Central memory CD8-positive, alpha-beta T cell (primary cell): ENCODE data around the gene KCNIP4.
"Not testable (repeated sequence)": the region's sequence is repeated elsewhere in the genome, so short reads cannot be mapped to it uniquely, and the experiment has no call there.

Experiments used
- ATAC-seq: fragments of 150-1000 bp; cut with Tn5 transposase; replicated peaks from 2 replicates; pipeline ENCODE4 v1.10.0; 2022; ENCODE audit warnings: mild to moderate bottlenecking, moderate FRiP score, moderate number of reproducible peaks; ENCODE audit not compliant: poor library complexity, severe bottlenecking; ENCODE audit errors: extremely low read depth
- DNase-seq, 2 donors: peaks; one replicate each; pipeline ENCODE4 v3.0.0; 2021; ENCODE audit warnings: low spot score in 2 of 2
- H3K27ac Mint-ChIP-seq: one replicate; pipeline ENCODE4 v1.8.0; 2022; ENCODE audit warnings: low read depth, mild to moderate bottlenecking, moderate library complexity, mixed read lengths
- H3K27me3 Mint-ChIP-seq: one replicate; pipeline ENCODE4 v1.8.0; 2022; ENCODE audit warnings: mixed read lengths
- H3K36me3 Mint-ChIP-seq: one replicate; pipeline ENCODE4 v1.8.0; 2022; ENCODE audit warnings: mild to moderate bottlenecking, moderate library complexity, mixed read lengths; ENCODE audit not compliant: insufficient read depth
- H3K4me1 Mint-ChIP-seq: one replicate; pipeline ENCODE4 v1.8.0; 2022; ENCODE audit warnings: mixed read lengths
- H3K4me3 Mint-ChIP-seq: one replicate; pipeline ENCODE4 v1.8.0; 2022; ENCODE audit warnings: mild to moderate bottlenecking, moderate library complexity, mixed read lengths
- H3K9me3 Mint-ChIP-seq: one replicate; pipeline ENCODE4 v1.8.0; 2022; ENCODE audit warnings: mixed read lengths

KCNIP4 gene

DNA sequence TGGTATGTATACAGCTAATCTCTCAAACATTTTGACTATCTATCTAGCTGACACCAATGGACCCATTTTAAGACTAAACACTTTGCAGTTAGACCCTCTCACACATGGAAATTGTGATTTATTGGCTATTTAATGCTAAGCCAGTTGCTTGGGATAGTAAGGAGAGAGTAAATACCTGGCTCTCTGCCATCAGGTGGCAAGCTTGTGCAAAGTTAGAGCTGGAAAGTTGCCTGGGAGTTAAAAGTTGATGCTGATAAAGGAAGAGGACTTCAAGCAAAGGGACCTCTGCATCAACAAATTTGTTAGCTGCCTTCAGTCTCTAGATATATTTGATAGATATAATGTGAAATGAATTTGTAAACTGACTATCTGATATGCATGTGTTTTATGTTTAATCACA, 1187.2 kb downstream of the KCNIP4 start:
- Mint-ChIP-seq H3K36me3 (no peaks in the 10 kb centered on the region), H3K27me3 (no peaks in the 10 kb centered on the region), H3K27ac (no peak overlapping the region), H3K4me3 (no peak overlapping the region), H3K4me1 (no peaks in the 10 kb centered on the region), H3K9me3 (no peaks in the 10 kb centered on the region)
- DNase-seq (no peak), ATAC-seq (no peak)

DNA sequence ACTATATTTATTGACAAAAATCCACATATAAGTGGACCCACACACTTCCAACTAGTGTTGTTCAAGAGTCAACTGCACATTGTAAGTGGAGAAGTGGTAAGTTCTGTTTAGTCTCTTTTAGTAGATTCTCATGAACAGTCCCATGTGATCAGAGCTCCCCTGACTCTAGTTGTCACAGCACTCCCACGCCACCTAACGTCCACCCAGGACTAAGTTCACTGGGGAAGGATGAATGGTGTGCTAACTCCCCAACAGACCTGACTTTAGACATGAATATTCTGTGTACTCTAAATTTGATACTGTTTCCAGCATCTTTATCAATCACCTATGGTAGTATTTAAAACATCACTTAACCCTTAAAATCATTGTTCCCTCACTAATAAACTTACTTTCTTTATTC, 1188.5 kb downstream of the KCNIP4 start:
- Mint-ChIP-seq H3K36me3 (no peaks in the 10 kb centered on the region), H3K4me3 (no peak overlapping the region), H3K27ac (no peak overlapping the region), H3K27me3 (no peaks in the 10 kb centered on the region), H3K4me1 (no peaks in the 10 kb centered on the region), H3K9me3 (no peaks in the 10 kb centered on the region)
- DNase-seq: no peak
- ATAC-seq: no peak

DNA sequence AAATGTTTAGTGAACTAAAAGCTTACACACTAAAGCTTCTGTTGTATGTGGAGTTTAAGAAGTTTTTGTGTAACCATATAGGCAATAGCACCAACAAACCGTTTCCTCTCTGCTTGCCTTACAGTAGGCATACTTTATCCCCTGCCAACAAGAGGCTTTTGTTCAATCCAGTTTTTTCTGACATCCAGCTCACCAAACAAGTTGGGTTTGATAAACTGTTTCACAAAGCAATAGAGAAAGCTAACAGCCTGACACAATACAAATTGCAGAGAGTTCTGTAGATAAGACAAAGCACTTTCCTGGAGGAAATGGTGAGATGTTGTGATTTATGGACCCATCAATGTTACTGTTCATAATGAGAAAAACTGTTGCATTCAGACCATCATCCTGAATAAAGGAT, 1194.5 kb downstream of the KCNIP4 start:
- Mint-ChIP-seq H3K36me3 (peaks cover 2% of the 10 kb centered on the region), H3K27ac (no peak overlapping the region), H3K9me3 (no peaks in the 10 kb centered on the region), H3K27me3 (no peaks in the 10 kb centered on the region), H3K4me1 (no peaks in the 10 kb centered on the region), H3K4me3 (no peak overlapping the region)
- DNase-seq (no peak), ATAC-seq (no peak)

DNA sequence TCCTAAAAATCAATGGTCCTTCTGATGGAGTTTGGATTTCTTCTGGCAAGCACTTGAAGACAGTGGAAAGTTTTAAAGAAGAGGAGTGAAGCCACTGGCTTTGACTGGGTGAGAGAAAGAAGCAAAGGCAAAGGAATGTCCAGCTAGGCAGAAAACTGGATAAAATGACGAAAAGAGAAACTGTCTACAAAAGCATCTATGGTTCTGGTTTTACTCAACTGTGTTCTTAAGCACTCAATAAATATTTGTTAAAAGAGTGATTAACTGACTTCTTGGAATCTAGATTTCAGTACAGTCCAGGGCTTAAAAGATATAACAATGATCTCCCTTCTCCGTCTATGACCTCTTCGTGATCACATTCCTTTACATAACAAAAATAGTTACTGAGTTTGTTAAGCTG, 1195.9 kb downstream of the KCNIP4 start:
- Mint-ChIP-seq H3K4me3 (no peak overlapping the region), H3K9me3 (no peaks in the 10 kb centered on the region), H3K4me1 (no peaks in the 10 kb centered on the region), H3K27ac (no peak overlapping the region), H3K27me3 (no peaks in the 10 kb centered on the region), H3K36me3 (peaks cover 2% of the 10 kb centered on the region)
- ATAC-seq (no peak), DNase-seq (no peak)

DNA sequence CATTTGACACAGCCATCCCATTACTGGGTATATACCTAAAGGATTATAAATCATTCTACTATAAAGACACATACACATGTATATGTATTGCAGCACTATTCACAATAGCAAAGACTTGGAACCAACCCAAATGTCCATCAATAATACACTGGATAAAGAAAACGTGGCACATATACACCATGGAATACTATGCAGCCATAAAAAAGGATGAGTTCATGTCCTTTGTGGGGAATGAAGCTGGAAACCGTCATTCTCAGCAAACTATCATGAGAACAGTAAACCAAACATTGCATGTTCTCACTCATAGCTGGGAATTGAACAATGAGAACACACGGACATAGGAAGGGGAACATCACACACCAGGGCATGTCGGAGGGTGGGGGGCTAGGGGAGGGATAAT, 1202.6 kb downstream of the KCNIP4 start:
- not testable (repeated sequence) for ATAC-seq, H3K4me3 Mint-ChIP-seq, H3K36me3 Mint-ChIP-seq, H3K4me1 Mint-ChIP-seq, H3K27me3 Mint-ChIP-seq, H3K27ac Mint-ChIP-seq, DNase-seq
- H3K9me3 Mint-ChIP-seq: peaks cover 13% of the 10 kb centered on the region

DNA sequence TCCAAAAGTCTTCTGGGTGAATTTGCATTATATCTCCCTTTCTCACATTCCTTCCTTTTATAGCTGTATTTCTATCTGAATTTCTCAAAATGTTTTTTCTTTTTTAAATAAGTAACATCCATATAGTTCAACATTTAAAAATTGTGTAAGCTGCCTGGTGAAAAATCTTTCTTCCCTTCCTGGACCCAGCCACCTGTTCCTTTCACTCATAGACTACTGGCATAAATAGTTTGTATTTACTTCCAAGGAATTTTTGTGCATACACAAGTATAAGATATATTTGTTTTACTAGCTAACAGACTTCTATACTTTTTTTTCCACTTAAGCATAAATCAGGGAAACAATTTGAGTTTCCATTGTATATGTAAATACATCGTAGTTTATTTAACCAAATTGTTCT, 1212.6 kb downstream of the KCNIP4 start:
- peaks cover 18% of the 10 kb centered on the region for H3K36me3 Mint-ChIP-seq
- H3K4me1 Mint-ChIP-seq: no peaks in the 10 kb centered on the region
- peaks cover 24% of the 10 kb centered on the region for H3K9me3 Mint-ChIP-seq
- no peak overlapping the region for H3K4me3 Mint-ChIP-seq
- no peak overlapping the region for H3K27ac Mint-ChIP-seq
- no peaks in the 10 kb centered on the region for H3K27me3 Mint-ChIP-seq
- no peak for ATAC-seq
- no peak for DNase-seq

DNA sequence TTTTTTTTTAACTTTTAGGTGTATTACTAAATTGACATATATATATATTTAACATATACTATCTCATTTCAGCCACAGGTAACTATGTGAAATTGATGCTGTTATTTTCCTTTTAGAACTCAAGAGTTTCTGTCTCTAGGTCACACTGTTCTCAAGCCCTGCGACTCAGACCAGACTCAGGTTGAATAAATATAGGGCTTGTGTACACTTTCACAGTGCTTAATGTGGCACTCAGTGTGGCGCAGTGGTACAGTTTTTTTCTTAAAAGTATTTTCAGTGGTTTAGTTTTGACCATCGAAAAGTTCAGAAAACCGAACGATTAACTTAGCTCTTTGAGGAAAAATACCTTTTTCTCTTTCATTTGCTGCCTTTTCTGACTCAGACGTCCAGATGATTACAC, 1223.7 kb downstream of the KCNIP4 start:
- ATAC-seq: no peak

DNA sequence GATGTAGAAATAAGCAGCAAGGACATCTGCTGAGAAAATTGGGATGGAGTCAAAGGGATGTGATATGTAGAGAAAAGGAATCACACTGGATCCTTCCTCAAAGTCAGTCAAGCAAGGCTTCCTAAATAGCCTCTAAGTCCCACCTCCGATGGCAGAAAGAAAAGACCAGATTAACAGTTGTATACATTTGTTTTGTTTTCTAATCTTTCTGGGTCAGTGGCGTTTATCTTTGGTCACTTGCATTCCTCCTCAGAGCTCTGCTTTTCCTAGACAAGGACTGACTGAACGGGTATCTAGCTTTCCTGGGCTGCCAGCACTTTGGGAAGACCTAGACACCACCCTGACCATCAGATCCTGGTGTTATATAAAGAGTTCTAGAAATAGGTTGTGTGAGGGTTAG, 1225.1 kb downstream of the KCNIP4 start:
- ATAC-seq (no peak), DNase-seq (no peak)
- H3K4me3 Mint-ChIP-seq: no peak overlapping the region
- H3K9me3 Mint-ChIP-seq: peaks cover 5% of the 10 kb centered on the region
- H3K27me3 Mint-ChIP-seq: no peaks in the 10 kb centered on the region
- H3K4me1 Mint-ChIP-seq: no peaks in the 10 kb centered on the region
- H3K27ac Mint-ChIP-seq: no peak overlapping the region
- H3K36me3 Mint-ChIP-seq: peaks cover 34% of the 10 kb centered on the region

More for the DNA sequence above, 1223.7 kb downstream of the KCNIP4 start:
- Mint-ChIP-seq H3K36me3 (peaks cover 28% of the 10 kb centered on the region), H3K27me3 (no peaks in the 10 kb centered on the region), H3K4me1 (no peaks in the 10 kb centered on the region), H3K4me3 (no peak overlapping the region), H3K9me3 (peaks cover 5% of the 10 kb centered on the region), H3K27ac (no peak overlapping the region)
- DNase-seq: no peak

DNA sequence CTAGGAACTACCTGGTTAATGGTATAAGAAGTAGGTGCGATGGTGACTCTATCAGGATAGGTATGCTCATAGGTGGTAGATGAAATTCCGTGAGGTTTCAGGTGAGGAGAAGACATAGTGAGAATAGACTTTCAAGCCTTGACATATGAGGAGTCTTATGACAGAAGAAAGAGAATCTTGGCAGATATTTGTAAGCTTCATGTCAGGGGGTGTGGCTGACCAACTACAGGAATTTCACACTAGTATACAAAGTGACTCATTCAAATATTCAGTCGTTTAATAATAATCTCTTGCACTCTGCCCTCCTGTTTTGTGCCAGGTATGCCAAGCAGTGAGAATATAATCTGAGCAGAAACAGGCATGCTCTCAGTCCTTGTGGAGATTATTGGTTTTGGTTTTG, 1225.6 kb downstream of the KCNIP4 start:
- DNase-seq (no peak), ATAC-seq (no peak)
- H3K27me3 Mint-ChIP-seq: no peaks in the 10 kb centered on the region
- H3K4me3 Mint-ChIP-seq: no peak overlapping the region
- H3K27ac Mint-ChIP-seq: no peak overlapping the region
- H3K4me1 Mint-ChIP-seq: no peaks in the 10 kb centered on the region
- H3K36me3 Mint-ChIP-seq: peaks cover 36% of the 10 kb centered on the region
- peaks cover 5% of the 10 kb centered on the region for H3K9me3 Mint-ChIP-seq

DNA sequence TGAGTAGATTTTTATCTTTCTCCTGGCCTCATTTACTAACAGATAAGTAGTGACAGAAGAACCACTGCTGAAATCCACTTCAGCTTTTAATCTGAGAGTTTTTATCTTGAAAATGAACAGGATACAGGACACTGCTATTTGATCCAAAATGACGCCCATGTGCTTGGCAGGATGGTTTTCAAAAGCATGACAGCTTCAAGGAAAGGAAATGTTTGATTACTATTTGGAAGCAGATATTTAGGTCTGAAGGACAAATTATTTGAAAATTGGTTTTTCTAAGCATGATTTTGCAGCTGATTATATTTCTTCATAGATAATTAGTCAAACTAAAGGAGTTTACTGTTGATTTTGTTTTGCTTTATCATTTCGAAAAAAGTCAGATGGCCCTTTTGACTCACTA, 1237.2 kb downstream of the KCNIP4 start:
- peaks cover 10% of the 10 kb centered on the region for H3K36me3 Mint-ChIP-seq
- no peaks in the 10 kb centered on the region for H3K4me1 Mint-ChIP-seq

DNA sequence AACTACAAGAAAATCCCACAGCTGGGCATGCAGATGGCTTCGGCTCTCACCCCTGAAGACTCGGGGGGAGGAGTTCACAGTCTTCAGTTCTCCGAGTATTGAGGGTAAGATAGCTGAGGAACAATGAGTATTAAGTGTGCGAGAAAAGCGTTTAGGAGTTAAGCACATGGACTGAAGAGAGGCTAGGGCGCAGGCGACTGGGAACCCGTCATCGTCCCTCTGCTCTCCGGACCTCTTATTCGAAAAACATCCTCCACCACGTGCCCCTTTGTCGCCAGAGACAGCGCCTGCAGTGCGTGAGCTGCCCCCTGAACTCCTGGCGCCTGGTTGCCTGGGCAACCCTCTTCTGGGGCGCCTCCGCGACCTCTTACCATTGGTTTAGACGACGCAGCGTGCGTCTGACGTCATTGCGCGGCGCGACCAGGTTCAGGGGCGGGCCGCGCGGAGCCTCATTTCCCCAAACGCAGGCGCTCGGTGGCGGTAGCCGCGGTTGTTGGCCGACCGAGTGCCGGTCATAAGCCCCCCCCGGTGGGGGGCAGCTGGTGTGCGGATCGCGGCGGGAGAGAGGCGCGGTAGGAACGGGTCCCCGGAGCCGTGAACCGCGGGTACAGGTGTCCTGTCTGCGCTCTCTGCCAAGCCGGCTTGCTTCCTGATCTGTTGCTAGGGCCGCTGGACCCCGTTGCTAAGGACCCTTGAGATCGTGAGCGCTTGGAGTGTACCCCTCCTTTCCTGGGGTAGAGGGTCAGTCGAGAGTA, 1248.4 kb downstream of the KCNIP4 start, which contains the start of gene PACRGL:
Gene PACRGL (plus strand): TSS at position 452 of the 755 bp plus-strand sequence. CDS start 4,024 bp downstream, outside the sequence.
- H3K4me1 Mint-ChIP-seq: peaks cover 36% of the 10 kb centered on the region
- ATAC-seq (peak; percentile 98), DNase-seq (peak; percentile 86 to 89)
- peaks cover 28% of the 10 kb centered on the region for H3K36me3 Mint-ChIP-seq
- H3K27me3 Mint-ChIP-seq: no peaks in the 10 kb centered on the region
- H3K9me3 Mint-ChIP-seq: no peaks in the 10 kb centered on the region
- H3K4me3 Mint-ChIP-seq: peak within 1 kb of the TSS; percentile 88
- peak within 1 kb of the TSS; percentile 93 for H3K27ac Mint-ChIP-seq

More for the DNA sequence above, 1237.2 kb downstream of the KCNIP4 start:
- Mint-ChIP-seq H3K27me3 (no peaks in the 10 kb centered on the region), H3K9me3 (no peaks in the 10 kb centered on the region), H3K4me3 (no peak overlapping the region), H3K27ac (no peak overlapping the region)
- ATAC-seq: no peak
- DNase-seq: no peak

DNA sequence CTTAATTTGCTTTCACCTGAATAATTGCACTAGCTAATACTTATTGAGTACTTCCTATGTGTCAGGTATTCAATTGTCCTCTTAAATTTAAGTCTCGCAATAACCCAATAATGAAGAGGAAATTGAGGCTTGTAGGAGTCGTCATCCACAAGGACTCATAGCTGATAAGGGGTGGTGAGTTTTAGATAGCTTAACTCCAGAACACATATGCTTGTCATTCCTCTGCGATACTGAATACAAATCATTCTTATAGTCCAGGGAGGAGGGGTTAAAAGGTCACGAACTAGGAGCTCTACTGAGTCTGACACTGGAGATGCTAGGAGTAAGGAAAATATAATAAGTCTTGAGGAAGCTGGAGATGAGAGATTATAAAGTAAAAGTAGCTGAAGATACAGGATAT, 1249.8 kb downstream of the KCNIP4 start:
- DNase-seq (no peak), ATAC-seq (no peak)
- Mint-ChIP-seq H3K4me3 (peak overlapping the region; percentile 31), H3K27me3 (no peaks in the 10 kb centered on the region), H3K4me1 (peaks cover 36% of the 10 kb centered on the region), H3K27ac (peak overlapping the region; percentile 93), H3K9me3 (no peaks in the 10 kb centered on the region), H3K36me3 (peaks cover 17% of the 10 kb centered on the region)

DNA sequence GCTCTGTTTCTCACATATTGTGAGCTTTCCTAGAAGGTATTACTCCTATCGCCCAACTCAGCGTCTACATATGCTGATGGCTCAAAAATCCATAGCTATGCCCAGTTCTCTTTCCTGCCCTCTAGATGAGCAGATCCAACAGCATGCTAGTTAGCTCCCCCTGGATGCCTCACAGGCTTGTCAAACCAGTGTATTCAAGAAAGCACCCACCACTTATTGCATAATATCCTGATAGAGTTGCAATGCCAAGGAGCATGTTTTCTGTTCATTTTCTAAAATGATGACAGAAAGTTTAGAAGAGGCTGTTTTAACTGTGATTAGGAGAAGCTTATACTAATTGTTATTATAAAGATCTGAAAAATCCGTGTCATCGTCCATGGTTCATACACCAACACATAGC, 1250.2 kb downstream of the KCNIP4 start:
- no peak for DNase-seq
- no peak overlapping the region for H3K27ac Mint-ChIP-seq
- no peaks in the 10 kb centered on the region for H3K9me3 Mint-ChIP-seq
- no peaks in the 10 kb centered on the region for H3K27me3 Mint-ChIP-seq
- no peak overlapping the region for H3K4me3 Mint-ChIP-seq
- H3K36me3 Mint-ChIP-seq: peaks cover 14% of the 10 kb centered on the region
- H3K4me1 Mint-ChIP-seq: peaks cover 36% of the 10 kb centered on the region
- no peak for ATAC-seq
